Fibroblast of skin of left quadriceps (primary cell): ENCODE results near the gene KISS1R.

Source experiments
- DNase-seq, 2 experiments: peaks; one replicate each; pipeline ENCODE4 v3.0.0-alpha.2; 2013; ENCODE audit warnings: low read depth in 2 of 2

KISS1R gene

GRCh38 chr19:919199-920050 lies 2.3 kb downstream of the KISS1R start:
- no peak for DNase-seq

- DNase-seq = no peak
These were observed 3.1 kb downstream of the KISS1R start for GRCh38 chr19:920051-920864.

GRCh38 chr19:924553-925086 lies 7.5 kb downstream of the KISS1R start:
- DNase-seq = no peak

GRCh38 chr19:925087-925525 lies 8.0 kb downstream of the KISS1R start:
- no peak for DNase-seq

- peak; percentile 71 to 75 for DNase-seq
These were observed 8.6 kb downstream of the KISS1R start, which contains the start of gene ARID3A for GRCh38 chr19:925526-926322. TSS of gene ARID3A (plus strand) at chr19:926035. CDS start at chr19:929529, 3,494 bp downstream.

GRCh38 chr19:926323-926588 lies 9.1 kb downstream of the KISS1R start:
- no peak for DNase-seq

GRCh38 chr19:926589-927350 lies 9.6 kb downstream of the KISS1R start:
- no peak for DNase-seq

GRCh38 chr19:927351-927779 lies 10.2 kb downstream of the KISS1R start:
- DNase-seq = no peak

GRCh38 chr19:927780-928401 lies 10.8 kb downstream of the KISS1R start:
- no peak for DNase-seq

GRCh38 chr19:928471-929202 lies 11.5 kb downstream of the KISS1R start:
- no peak for DNase-seq

GRCh38 chr19:929203-929890 lies 12.2 kb downstream of the KISS1R start:
- DNase-seq = no peak

GRCh38 chr19:929891-930258 lies 12.7 kb downstream of the KISS1R start:
- DNase-seq = no peak

- DNase-seq = no peak
These were observed 14.9 kb downstream of the KISS1R start for GRCh38 chr19:931860-932647.

GRCh38 chr19:932648-933552 lies 15.8 kb downstream of the KISS1R start:
- DNase-seq = no peak

GRCh38 chr19:933553-933882 lies 16.4 kb downstream of the KISS1R start:
- no peak for DNase-seq

GRCh38 chr19:934197-934840 lies 17.2 kb downstream of the KISS1R start:
- no peak for DNase-seq

- no peak for DNase-seq
These were observed 17.8 kb downstream of the KISS1R start for GRCh38 chr19:934865-935479.
